GM12874 (cell line): Measurements from ENCODE around the gene MED10.

Experiments
- TF ChIP-seq, protein P1 (sequence below): IDR thresholded peaks from 2 replicates; pipeline ENCODE4 v1.5.1; 2011; ENCODE audit warnings: low read depth, mild to moderate bottlenecking, control low read depth, low read length, moderate library complexity; ENCODE audit not compliant: insufficient read depth

Gene MED10

DNA sequence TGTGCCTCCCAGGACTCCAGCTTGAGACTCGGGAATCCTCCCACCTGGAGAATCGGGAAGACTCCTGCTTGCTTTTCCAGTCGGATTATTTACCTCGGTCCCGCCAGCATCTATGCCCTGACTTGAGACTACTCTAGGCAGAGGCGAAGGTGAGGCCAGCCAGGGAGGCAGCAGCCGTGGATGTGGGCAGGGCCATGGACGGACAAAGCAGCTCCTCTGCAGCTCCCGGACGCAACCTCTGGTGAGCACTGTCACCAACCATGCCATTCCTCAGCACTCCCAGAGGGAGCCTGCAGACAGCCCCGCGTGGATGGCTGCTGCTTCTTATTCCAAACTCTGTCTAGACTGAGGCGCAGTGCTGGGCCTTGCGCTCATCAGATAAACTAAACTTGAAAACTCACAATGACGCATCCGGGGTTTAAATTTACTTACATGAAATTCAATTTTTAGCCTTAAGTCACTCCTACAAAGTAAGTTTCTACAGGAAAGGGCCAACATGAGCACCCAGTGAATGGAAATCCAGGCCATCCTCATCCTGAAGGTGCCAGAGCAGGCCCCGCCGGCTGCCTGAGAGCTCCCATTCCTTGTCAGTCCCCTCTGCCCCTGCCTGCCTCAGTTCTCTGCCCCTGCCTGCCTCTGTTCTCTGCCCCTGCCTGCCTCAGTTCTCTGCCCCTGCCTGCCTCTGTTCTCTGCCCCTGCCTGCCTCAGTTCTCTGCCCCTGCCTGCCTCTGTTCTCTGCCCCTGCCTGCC lies 17.8 kb downstream of the MED10 start:
- TF ChIP-seq, protein P1, sequence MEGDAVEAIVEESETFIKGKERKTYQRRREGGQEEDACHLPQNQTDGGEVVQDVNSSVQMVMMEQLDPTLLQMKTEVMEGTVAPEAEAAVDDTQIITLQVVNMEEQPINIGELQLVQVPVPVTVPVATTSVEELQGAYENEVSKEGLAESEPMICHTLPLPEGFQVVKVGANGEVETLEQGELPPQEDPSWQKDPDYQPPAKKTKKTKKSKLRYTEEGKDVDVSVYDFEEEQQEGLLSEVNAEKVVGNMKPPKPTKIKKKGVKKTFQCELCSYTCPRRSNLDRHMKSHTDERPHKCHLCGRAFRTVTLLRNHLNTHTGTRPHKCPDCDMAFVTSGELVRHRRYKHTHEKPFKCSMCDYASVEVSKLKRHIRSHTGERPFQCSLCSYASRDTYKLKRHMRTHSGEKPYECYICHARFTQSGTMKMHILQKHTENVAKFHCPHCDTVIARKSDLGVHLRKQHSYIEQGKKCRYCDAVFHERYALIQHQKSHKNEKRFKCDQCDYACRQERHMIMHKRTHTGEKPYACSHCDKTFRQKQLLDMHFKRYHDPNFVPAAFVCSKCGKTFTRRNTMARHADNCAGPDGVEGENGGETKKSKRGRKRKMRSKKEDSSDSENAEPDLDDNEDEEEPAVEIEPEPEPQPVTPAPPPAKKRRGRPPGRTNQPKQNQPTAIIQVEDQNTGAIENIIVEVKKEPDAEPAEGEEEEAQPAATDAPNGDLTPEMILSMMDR: no peak

GRCh38 chr5:6359555-6360322 lies 18.6 kb downstream of the MED10 start:
- TF ChIP-seq, protein P1: no peak

DNA sequence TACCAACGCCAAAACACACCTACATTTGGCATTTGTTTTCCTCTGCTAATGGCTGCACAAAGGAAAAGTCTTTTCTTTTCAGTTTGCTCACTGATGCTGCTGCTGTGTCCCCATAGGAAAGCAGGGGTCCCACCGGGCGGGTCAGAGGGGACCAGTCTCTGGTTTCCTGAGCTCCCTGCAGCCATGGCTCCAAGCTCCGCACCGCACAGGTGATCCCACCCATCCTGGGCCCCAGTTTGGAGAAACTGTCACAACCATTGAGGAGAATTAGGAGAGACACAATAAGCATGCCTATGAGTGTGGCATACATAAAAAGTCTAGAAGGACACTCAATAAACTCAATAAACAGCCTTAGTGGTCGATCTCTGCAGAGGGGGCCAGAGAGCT lies 19.9 kb downstream of the MED10 start:
- TF ChIP-seq, protein P1: no peak

DNA sequence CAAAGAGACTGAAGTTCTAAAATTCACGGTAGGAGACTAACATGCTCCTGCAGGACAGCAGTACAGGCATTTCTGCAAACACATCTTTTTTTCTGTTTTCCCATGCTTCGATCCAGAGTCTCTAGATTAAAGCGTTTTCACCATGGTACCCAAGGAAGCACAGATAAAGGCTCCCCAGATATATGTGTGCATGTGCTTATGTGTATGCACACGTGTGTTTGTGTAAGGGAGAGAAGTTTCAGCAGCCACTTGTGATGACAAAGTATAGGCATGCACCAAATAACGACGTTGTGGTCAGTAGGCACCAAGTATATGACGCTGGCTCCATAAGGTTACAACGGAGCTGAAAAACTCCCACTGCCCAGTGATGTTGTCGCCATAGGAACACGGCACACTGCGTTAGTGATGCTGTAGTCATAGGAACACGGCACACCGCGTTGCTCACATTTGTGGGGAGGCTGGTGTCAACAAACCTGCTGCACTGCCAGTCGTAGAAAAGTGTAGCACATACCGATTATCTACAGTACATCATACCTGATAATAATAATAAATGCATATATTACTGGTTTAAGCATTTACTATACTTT lies 21.7 kb downstream of the MED10 start:
- TF ChIP-seq, protein P1: no peak

DNA sequence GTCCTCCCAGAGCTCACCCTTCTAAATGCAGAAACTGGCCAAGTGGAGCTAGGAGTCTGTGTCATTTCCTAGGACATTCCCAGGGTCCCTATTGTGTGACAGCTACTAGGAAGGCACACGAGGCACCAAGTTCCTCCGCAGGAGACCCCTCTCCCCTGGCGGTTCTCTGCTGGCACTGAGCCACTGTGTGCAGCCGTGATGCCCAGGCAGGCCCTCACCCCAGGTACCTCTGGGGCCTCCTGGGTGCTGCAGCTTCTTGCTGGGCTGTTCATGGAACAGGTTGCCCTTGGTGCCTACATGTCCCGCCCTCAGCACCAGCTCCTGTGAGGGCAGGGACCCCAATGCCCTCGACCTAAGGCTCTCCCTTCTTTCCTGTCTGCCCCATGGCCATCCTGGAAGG lies 23.1 kb downstream of the MED10 start:
- TF ChIP-seq, protein P1: no peak

DNA sequence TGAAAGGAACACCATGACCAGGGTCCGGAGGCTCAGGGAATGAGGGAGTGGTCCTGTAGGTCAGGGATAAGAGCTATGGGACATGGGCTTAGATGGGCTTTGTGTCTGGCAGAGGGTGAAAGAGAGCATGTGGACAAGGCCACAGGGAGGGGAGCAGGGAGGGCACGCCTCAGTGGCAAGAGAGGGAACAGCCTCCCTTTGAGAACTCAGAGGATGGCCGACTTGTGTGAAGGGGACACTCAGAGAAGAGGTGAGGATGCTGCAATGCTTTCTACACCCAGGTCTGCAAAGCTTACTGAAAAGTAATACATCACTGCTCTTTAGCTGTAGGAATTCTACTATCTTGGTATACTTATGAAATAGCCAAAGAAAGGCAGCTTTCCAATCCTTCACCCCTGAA lies 23.5 kb downstream of the MED10 start:
- TF ChIP-seq, protein P1: no peak

DNA sequence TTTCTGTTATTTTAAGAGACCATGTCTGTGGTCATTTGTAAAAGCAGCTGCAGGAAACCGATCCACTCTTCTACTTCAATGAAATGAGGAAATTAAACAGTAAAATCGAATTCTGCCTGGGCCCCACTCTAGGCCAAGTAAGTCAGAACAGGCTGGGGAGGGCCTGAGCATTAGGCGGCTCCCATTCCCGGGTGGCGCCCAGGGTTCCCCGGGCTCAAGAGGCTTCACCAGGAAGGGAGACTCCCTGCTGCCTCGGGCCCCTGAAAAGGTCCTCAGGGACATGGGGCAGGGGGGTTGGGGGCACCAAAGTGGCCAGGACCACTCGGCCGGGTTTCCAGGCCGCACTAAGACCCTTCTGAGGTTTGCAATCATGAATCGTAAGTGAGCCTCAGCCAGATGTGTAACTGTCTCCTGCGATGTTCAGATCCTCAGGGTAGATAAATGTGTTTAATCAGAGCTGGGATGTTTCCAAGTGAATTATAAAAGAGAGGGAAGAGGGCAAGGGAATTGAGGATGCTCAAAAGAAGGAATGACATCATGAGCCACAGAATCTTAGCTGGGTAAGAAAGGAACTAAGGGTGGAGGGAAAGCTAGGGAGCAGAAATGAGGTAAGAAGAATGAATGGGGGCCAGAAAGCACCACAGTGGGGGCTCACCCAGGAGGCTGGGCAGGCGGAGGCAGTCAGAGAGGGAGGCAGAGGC lies 24.6 kb downstream of the MED10 start:
- TF ChIP-seq, protein P1: no peak
